ENCODE measurements around the gene RSPO1.

RSPO1 gene

GRCh38 chr1:37574834-37575480 lies 59.7 kb downstream of the RSPO1 start:
- FAIRE-seq, result no peak
- TF ChIP-seq CTCF (IDR thresholded peaks at IDR 0.05; ENCODE audit: insufficient read depth, missing control alignments), result no peak
- no peak for DNase-seq (ENCODE audit: insufficient read length, low spot score)

DNA sequence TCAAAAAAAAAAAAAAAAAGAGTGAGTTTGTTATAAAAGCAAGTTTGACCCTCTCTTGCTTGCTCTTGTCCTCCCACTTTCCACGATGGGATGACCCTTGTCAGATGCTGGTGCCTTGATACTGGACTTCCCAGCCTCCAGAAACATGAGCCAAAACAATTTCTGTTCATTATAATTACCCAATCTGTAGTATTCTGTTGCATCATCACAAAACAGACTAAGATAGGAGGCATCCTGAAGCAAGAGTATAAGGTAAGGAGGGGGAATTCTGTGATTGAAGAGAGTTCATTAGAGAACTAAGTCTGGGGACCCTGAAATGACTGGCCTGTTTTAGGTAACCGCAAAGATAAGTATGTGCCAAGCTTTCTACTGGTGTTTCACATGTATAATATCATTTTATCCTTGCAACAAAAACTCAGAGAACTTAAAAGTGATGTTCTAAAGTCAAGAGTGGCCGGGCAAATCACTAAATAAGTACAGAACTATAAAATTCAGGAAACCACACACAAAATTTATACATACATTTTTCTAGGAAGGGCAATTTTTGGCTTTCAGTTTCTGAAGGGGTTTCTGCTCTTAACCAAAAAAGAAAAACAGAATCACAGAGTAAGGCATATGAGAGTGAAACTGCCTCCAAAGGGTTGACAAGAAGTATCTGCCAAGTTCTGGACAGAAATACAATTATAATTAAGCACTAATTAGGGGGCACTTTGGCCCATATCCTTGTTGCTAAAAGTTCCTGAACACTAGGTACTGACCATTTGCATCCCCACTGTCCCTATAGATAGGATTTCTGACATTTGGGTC lies 64.0 kb downstream of the RSPO1 start:
- no peak for TF ChIP-seq CTCF (IDR thresholded peaks at IDR 0.05; ENCODE audit: insufficient read depth, missing control alignments)
- DNase-seq (ENCODE audit: insufficient read length, low spot score), result no peak
- FAIRE-seq, result no peak

GRCh38 chr1:37567023-37567422 lies 67.7 kb downstream of the RSPO1 start:
- DNase-seq (ENCODE audit: insufficient read length, low spot score) (no peak), FAIRE-seq (no peak)
- TF ChIP-seq CTCF (IDR thresholded peaks at IDR 0.05; ENCODE audit: insufficient read depth, missing control alignments), result no peak

GRCh38 chr1:37564892-37565291 lies 69.8 kb downstream of the RSPO1 start:
- DNase-seq (ENCODE audit: insufficient read length, low spot score) (no peak), FAIRE-seq (no peak)
- no peak for TF ChIP-seq CTCF (IDR thresholded peaks at IDR 0.05; ENCODE audit: insufficient read depth, missing control alignments)

DNA sequence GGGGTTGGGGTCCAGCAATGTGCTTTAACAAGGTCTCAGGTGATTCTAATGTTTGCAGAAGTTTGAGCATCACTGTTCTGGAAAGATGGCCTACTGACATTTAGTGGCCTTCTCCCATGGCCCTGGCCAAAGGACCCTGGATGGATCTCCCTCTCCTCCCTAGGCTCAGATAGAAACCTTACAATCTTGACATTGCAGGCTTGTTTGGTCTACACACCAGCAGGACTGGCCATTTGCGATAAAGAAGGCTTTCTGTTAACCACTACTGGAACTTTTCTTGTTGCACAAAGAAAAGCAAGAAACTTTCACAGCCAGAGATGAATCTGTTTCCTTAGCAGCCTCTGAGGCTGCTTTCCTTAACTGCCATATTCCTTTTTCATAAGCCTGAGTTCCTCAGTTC lies 71.7 kb downstream of the RSPO1 start:
- TF ChIP-seq CTCF (IDR thresholded peaks at IDR 0.05; ENCODE audit: insufficient read depth, missing control alignments), result no peak
- FAIRE-seq (no peak), DNase-seq (ENCODE audit: insufficient read length, low spot score) (no peak)

All from D721Med (cell line).